DMS114 treated with DMSO at 0.1 percent for 48 hours (cell line): ENCODE data around the gene TBC1D2B.

ENCODE experiments used
- DNase-seq: peaks from one replicate; lab custom pipeline; 2025; ENCODE audit not compliant: unreplicated experiment; lab: John Stamatoyannopoulos, UW

TBC1D2B gene

GRCh38 chr15:78077053-78077870, at the start of gene TBC1D2B:
Gene TBC1D2B, minus strand, starts transcription at chr15:78077711. Its CDS starts 59 bp downstream, at chr15:78077652.
- peak; percentile 52 for DNase-seq

- no peak for DNase-seq
These were observed 47.8 kb upstream of the TBC1D2B start for GRCh38 chr15:78125267-78125666.

GRCh38 chr15:78120523-78120922, 43.0 kb upstream of the TBC1D2B start:
- no peak for DNase-seq

- DNase-seq, result no peak
These were observed 35.0 kb upstream of the TBC1D2B start for GRCh38 chr15:78112551-78112950.

- no peak for DNase-seq
These were observed 34.3 kb upstream of the TBC1D2B start for GRCh38 chr15:78111788-78112187.

- no peak for DNase-seq
These were observed 33.5 kb upstream of the TBC1D2B start for GRCh38 chr15:78110916-78111475.

- no peak for DNase-seq
These were observed 32.6 kb upstream of the TBC1D2B start for GRCh38 chr15:78110096-78110495.

- no peak for DNase-seq
These were observed 31.6 kb upstream of the TBC1D2B start for GRCh38 chr15:78109156-78109555.

- peak; percentile 65 for DNase-seq
These were observed 31.0 kb upstream of the TBC1D2B start for GRCh38 chr15:78108300-78109084.

- no peak for DNase-seq
These were observed 30.0 kb upstream of the TBC1D2B start for GRCh38 chr15:78107471-78107870.

- DNase-seq, result no peak
These were observed 28.1 kb upstream of the TBC1D2B start for GRCh38 chr15:78105476-78106241.

GRCh38 chr15:78104566-78105475, 27.3 kb upstream of the TBC1D2B start:
- no peak for DNase-seq

GRCh38 chr15:78104119-78104479, 26.6 kb upstream of the TBC1D2B start:
- no peak for DNase-seq

- no peak for DNase-seq
These were observed 26.1 kb upstream of the TBC1D2B start for GRCh38 chr15:78103406-78104118.

- DNase-seq, result no peak
These were observed 25.2 kb upstream of the TBC1D2B start for GRCh38 chr15:78102741-78103140.

GRCh38 chr15:78102211-78102610, 24.7 kb upstream of the TBC1D2B start:
- DNase-seq, result no peak

GRCh38 chr15:78101423-78102105, 24.1 kb upstream of the TBC1D2B start:
- no peak for DNase-seq

GRCh38 chr15:78100886-78101285, 23.4 kb upstream of the TBC1D2B start:
- DNase-seq, result no peak
